GM23338 (cell line): Measurements from ENCODE around the gene CAMSAP1. TPM values are rescaled to one million over a fixed set of nuclear protein-coding genes. Genes with fewer than 3 reads are reported as not detected.

Experiments used
- ATAC-seq: fragments of 200-7000 bp; cut with Tn5 transposase; 3 replicates; pipeline ENCODE4 v1.9.1; 2020
- DNase-seq: peaks from one replicate; pipeline ENCODE4 v3.0.0-alpha.2; 2015; ENCODE audit warnings: low spot score
- H2AFZ ChIP-seq: fragments of 200-600 bp; sonication (generic); 2 replicates; pipeline ENCODE4 v1.8.0; 2016; ENCODE audit warnings: antibody characterized with exemption, mild to moderate bottlenecking, moderate library complexity
- H3F3A ChIP-seq: fragments of 200-600 bp; sonication (generic); replicated peaks from 2 replicates; pipeline ENCODE4 v1.8.0; 2017; ENCODE audit warnings: antibody characterized with exemption, mixed run types, low read depth
- H3K27ac ChIP-seq: fragments of 200-600 bp; sonication (generic); 2 replicates; pipeline ENCODE4 v1.6.1; 2016; ENCODE audit warnings: low read depth
- H3K27me3 ChIP-seq: fragments of 200-600 bp; sonication (generic); 2 replicates; pipeline ENCODE4 v1.8.0; 2016; ENCODE audit warnings: mild to moderate bottlenecking, mixed run types, moderate library complexity; ENCODE audit not compliant: insufficient read depth
- H3K36me3 ChIP-seq: fragments of 200-600 bp; sonication (generic); 2 replicates; pipeline ENCODE4 v1.8.0; 2016; ENCODE audit warnings: mild to moderate bottlenecking; ENCODE audit not compliant: insufficient read depth
- H3K4me1 ChIP-seq: fragments of 200-600 bp; sonication (generic); 2 replicates; pipeline ENCODE4 v1.8.0; 2016; ENCODE audit warnings: mild to moderate bottlenecking, moderate library complexity; ENCODE audit not compliant: insufficient read depth
- H3K4me2 ChIP-seq: fragments of 200-600 bp; sonication (generic); 2 replicates; pipeline ENCODE4 v1.7.1; 2017; ENCODE audit warnings: mixed run types
- H3K4me3 ChIP-seq: fragments of 200-600 bp; sonication (generic); 2 replicates; pipeline ENCODE4 v1.6.1; 2016; ENCODE audit warnings: mixed run types
- H3K79me2 ChIP-seq: fragments of 200-600 bp; sonication (generic); replicated peaks from 2 replicates; pipeline ENCODE4 v1.8.0; 2017; ENCODE audit warnings: mild to moderate bottlenecking; ENCODE audit not compliant: insufficient read depth
- H3K9me2 ChIP-seq: fragments of 200-600 bp; sonication (generic); 2 replicates; pipeline ENCODE4 v1.8.0; 2017; ENCODE audit not compliant: insufficient read depth
- H4K20me1 ChIP-seq: fragments of 200-600 bp; sonication (generic); replicated peaks from 2 replicates; pipeline ENCODE4 v1.8.0; 2017; ENCODE audit warnings: mild to moderate bottlenecking; ENCODE audit not compliant: insufficient read depth
- H3K27ac Mint-ChIP-seq: 2 replicates; pipeline ENCODE4 v1.8.0; 2020; ENCODE audit warnings: inconsistent platforms, mild to moderate bottlenecking, moderate library complexity, mixed read lengths
- H3K27me3 Mint-ChIP-seq: 3 replicates; pipeline ENCODE4 v1.8.0; 2022; ENCODE audit warnings: low read depth, mild to moderate bottlenecking, moderate library complexity, mixed read lengths, inconsistent platforms; ENCODE audit not compliant: insufficient read depth, poor library complexity
- H3K36me3 Mint-ChIP-seq: 3 replicates; pipeline ENCODE4 v1.8.0; 2021; ENCODE audit warnings: low read depth, mild to moderate bottlenecking, inconsistent platforms, moderate library complexity, mixed read lengths
- H3K4me1 Mint-ChIP-seq: 3 replicates; pipeline ENCODE4 v1.8.0; 2020; ENCODE audit warnings: mild to moderate bottlenecking, inconsistent platforms, mixed read lengths
- H3K4me3 Mint-ChIP-seq: 3 replicates; pipeline ENCODE4 v1.8.0; 2021; ENCODE audit warnings: moderate library complexity, mild to moderate bottlenecking, inconsistent platforms, mixed read lengths
- H3K9me3 Mint-ChIP-seq: 3 replicates; pipeline ENCODE4 v1.8.0; 2020; ENCODE audit warnings: moderate library complexity, mild to moderate bottlenecking, inconsistent platforms, mixed read lengths
- CTCF ChIP-seq, 2 experiments: fragments of 200-600 bp in 1 of 2; sonication (generic) in 1 of 2; conservative IDR thresholded peaks; 2 replicates each; pipeline versions ENCODE4 v1.5.1 to v1.6.1; 2016 to 2017; ENCODE audit warnings: antibody characterized with exemption in 2 of 2, low read depth in 2 of 2, mild to moderate bottlenecking in 2 of 2, moderate library complexity in 1 of 2
- JUNB ChIP-seq: IDR thresholded peaks from one replicate; pipeline ENCODE4 v1.6.1; 2016; ENCODE audit warnings: antibody characterized with exemption; ENCODE audit not compliant: unreplicated experiment
- ZNF114 ChIP-seq: fragments of 250-450 bp; sonication (Bioruptor Pico); IDR thresholded peaks from 2 replicates; pipeline ENCODE4 v1.5.0; 2020; ENCODE audit warnings: mild to moderate bottlenecking, moderate library complexity
- ZNF462 ChIP-seq: fragments of 250-450 bp; sonication (Bioruptor Pico); IDR thresholded peaks from 2 replicates; pipeline ENCODE4 v1.5.0; 2020; ENCODE audit warnings: mild to moderate bottlenecking, moderate library complexity
- polyA plus RNA-seq: library from polyadenylated mRNA; unstranded; fragments of >200 nt; fragmentation: Nextera tagmentation; extraction: Ambion mirVana; gene quantifications from 2 replicates; pipeline ENCODE4 v1.2.1, GENCODE V29; 2016
- total RNA-seq: library from RNA; depleted of rRNA; stranded (reverse); fragments of >200 nt; shearing (Covaris generic); gene quantifications from 2 replicates; pipeline ENCODE4 v1.2.3, GENCODE V29; 2014

The CAMSAP1 gene
- total and polyA plus RNA-seq, 2 experiments from 2014 or later: 6.9 to 75.4 TPM

- Histone ChIP-seq H3K4me3 (no peak overlapping the region), H3K9me2 (no peaks in the 10 kb centered on the region), H3K27ac (no peak overlapping the region), H3K4me2 (no peak overlapping the region), H3K27me3 (peaks cover 9% of the 10 kb centered on the region; the same call in 1 of the 2 replicates), H3K36me3 (peaks cover 29% of the 10 kb centered on the region), H3F3A (0 out of 2 replicates have a peak, but pooled peaks cover 2% of the 10 kb centered on the region), H3K79me2 (peaks cover 37% of the 10 kb centered on the region), H3K4me1 (peaks cover 13% of the 10 kb centered on the region), H4K20me1 (peaks cover 29% of the 10 kb centered on the region), H2AFZ (no peak overlapping the region)
- Mint-ChIP-seq H3K9me3 (peaks cover 62% of the 10 kb centered on the region), H3K36me3 (peaks cover 74% of the 10 kb centered on the region), H3K4me1 (peaks cover 14% of the 10 kb centered on the region), H3K27ac (no peak overlapping the region), H3K27me3 (peaks cover 16% of the 10 kb centered on the region), H3K4me3 (no peak overlapping the region)
- no peak for DNase-seq
- ATAC-seq: no peak
- TF ChIP-seq JUNB (no peak), ZNF462 (CRISPR knock-in tag) (no peak), CTCF (conservative IDR thresholded peaks at IDR 0.05; ENCODE audit: low read depth in 2 of 2) (peak in 1 of 2 experiments; percentile 27; a peak in 2 of 4 replicates)
Measured at GRCh38 chr9:135910757-135911156, 3.4 kb upstream of the CAMSAP1 start.

GRCh38 chr9:135910216-135910615 is 2.9 kb upstream of the CAMSAP1 start:
- H3K4me3 Mint-ChIP-seq: no peak overlapping the region
- TF ChIP-seq ZNF114 (no peak), ZNF462 (CRISPR knock-in tag) (no peak)

More at GRCh38 chr9:135910216-135910615, 2.9 kb upstream of the CAMSAP1 start:
- H3K27me3 ChIP-seq: peaks cover 9% of the 10 kb centered on the region; the same call in 1 of the 2 replicates
- H2AFZ ChIP-seq: no peak overlapping the region
- peaks cover 69% of the 10 kb centered on the region for H3K36me3 Mint-ChIP-seq
- no peak for DNase-seq
- 0 out of 2 replicates have a peak, but pooled peaks cover 2% of the 10 kb centered on the region for H3F3A ChIP-seq
- peaks cover 43% of the 10 kb centered on the region for H3K79me2 ChIP-seq
- no peaks in the 10 kb centered on the region for H3K9me2 ChIP-seq
- no peak overlapping the region for H3K27ac Mint-ChIP-seq
- no peak overlapping the region for H3K4me2 ChIP-seq
- H3K9me3 Mint-ChIP-seq: peaks cover 57% of the 10 kb centered on the region
- H4K20me1 ChIP-seq: peaks cover 34% of the 10 kb centered on the region
- H3K4me1 ChIP-seq: peaks cover 19% of the 10 kb centered on the region
- H3K4me1 Mint-ChIP-seq: peaks cover 19% of the 10 kb centered on the region
- no peak overlapping the region for H3K4me3 ChIP-seq
- peaks cover 13% of the 10 kb centered on the region for H3K27me3 Mint-ChIP-seq
- no peak for ATAC-seq
- H3K36me3 ChIP-seq: peaks cover 24% of the 10 kb centered on the region
- H3K27ac ChIP-seq: no peak overlapping the region
